CD4-positive, CD25-positive, alpha-beta regulatory T cell (primary cell): ENCODE measurements around the gene RASSF1. TPM values are rescaled to one million over a fixed set of nuclear protein-coding genes. Genes with fewer than 3 reads are reported as not detected.

Experiments used
- ATAC-seq, 2 donors: fragments of 150-1000 bp; cut with Tn5 transposase; one replicate each; pipeline ENCODE4 v1.10.0; 2021; ENCODE audit warnings: low read depth in 2 of 2, moderate number of reproducible peaks in 2 of 2, moderate library complexity in 1 of 2
- DNase-seq, 3 donors: peaks; one replicate each; pipeline versions ENCODE4 v3.0.0 to v3.0.0-alpha.2; 2012 to 2022; ENCODE audit warnings: mixed read lengths in 1 of 3
- H3K27ac ChIP-seq: one replicate; pipeline ENCODE4 v1.7.0; 2013; ENCODE audit warnings: mild to moderate bottlenecking, low read length; ENCODE audit not compliant: insufficient read depth, poor library complexity, severe bottlenecking
- H3K27me3 ChIP-seq: one replicate; pipeline ENCODE4 v1.7.0; 2013; ENCODE audit warnings: low read length; ENCODE audit not compliant: control insufficient read depth, insufficient read depth
- H3K36me3 ChIP-seq: one replicate; pipeline ENCODE4 v1.7.0; 2013; ENCODE audit warnings: mild to moderate bottlenecking, low read length, moderate library complexity; ENCODE audit not compliant: control insufficient read depth, insufficient read depth
- H3K4me1 ChIP-seq: 2 replicates; pipeline ENCODE4 v1.7.0; 2013; ENCODE audit warnings: mild to moderate bottlenecking, low read length; ENCODE audit not compliant: insufficient read depth, control insufficient read depth, poor library complexity, severe bottlenecking
- H3K4me3 ChIP-seq: one replicate; pipeline ENCODE4 v1.7.0; 2013; ENCODE audit warnings: low read depth, mild to moderate bottlenecking, low read length, moderate library complexity
- H3K9me3 ChIP-seq, 2 experiments: 1 replicate in 1 of 2; 2 replicates in 1 of 2; pipeline ENCODE4 v1.7.0; 2013; ENCODE audit warnings: low read length in 2 of 2, mild to moderate bottlenecking in 1 of 2, moderate library complexity in 1 of 2; ENCODE audit not compliant: control insufficient read depth in 2 of 2
- H3K27ac Mint-ChIP-seq, 3 donors: one replicate each; pipeline ENCODE4 v1.8.0; 2020 to 2022; ENCODE audit warnings: mild to moderate bottlenecking in 3 of 3, mixed read lengths in 3 of 3, moderate library complexity in 2 of 3
- H3K27me3 Mint-ChIP-seq: one replicate; pipeline ENCODE4 v1.8.0; 2022; ENCODE audit warnings: mild to moderate bottlenecking, mixed read lengths
- H3K36me3 Mint-ChIP-seq: one replicate; pipeline ENCODE4 v1.8.0; 2020; ENCODE audit warnings: mixed read lengths
- H3K4me1 Mint-ChIP-seq, 4 donors: one replicate each; pipeline ENCODE4 v1.8.0; 2020 to 2022; ENCODE audit warnings: mixed read lengths in 4 of 4, mild to moderate bottlenecking in 1 of 4
- H3K4me3 Mint-ChIP-seq, 4 donors: one replicate each; pipeline ENCODE4 v1.8.0; 2020 to 2022; ENCODE audit warnings: mild to moderate bottlenecking in 4 of 4, mixed read lengths in 4 of 4, moderate library complexity in 3 of 4
- H3K9me3 Mint-ChIP-seq, 7 donors: one replicate each; pipeline ENCODE4 v1.8.0; 2020 to 2022; ENCODE audit warnings: mixed read lengths in 7 of 7, mild to moderate bottlenecking in 3 of 7, moderate library complexity in 2 of 7
- polyA plus RNA-seq, 4 donors: library from polyadenylated mRNA; unstranded; fragments of 300-500 nt; fragmentation: Illumina TruSeq; gene quantifications; one replicate each; pipeline ENCODE4 v1.2.3, GENCODE V29; 2021
- total RNA-seq: library from RNA; stranded (reverse); gene quantifications from one replicate; pipeline ENCODE4 v1.2.3, GENCODE V29; 2022

The RASSF1 gene
- total and polyA plus RNA-seq, 5 donors from 2014 or later, result 48.4 to 76.0 (median 57.1) TPM

DNA sequence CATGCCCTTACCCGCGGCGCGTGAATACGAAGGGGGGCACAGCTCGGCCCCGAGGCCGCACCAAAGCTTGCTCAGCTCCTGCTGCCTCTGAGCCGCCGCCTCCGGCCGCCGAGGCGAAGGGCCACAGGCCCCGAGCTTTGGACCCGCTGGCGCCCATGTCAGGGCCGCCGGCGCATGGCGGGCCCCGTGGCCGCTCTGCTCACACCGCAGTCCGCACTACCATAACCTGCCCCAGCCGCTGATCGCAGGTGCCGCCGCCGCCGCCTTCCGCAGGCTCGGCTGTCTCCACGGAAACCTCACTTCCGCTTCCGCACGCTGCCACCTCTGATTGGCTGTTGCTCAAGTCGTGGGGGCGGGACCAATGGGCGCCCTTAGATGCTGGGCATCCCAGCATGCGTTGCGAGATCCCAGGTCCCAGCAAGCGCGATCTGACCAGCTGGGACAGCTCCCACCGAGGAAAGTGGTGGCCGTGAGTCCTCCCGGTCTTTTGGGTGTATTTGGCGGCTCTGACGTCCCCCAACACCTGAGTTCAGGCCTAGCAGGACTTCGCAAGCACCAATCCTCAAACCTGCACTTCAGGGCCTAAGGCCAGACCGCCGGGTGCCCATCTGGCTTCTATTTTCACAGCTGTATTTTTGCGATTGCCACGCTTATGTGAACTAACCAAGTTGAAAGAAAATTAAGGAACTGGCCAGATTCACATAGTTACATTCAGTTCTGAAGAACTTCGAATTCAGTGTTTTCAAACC lies 12.5 kb downstream of the RASSF1 start, which contains the start of gene TUSC2:
TUSC2 (minus strand) TSS at position 281 of the 749 bp plus-strand sequence; CDS start at position 157, 124 bp downstream.
- DNase-seq (peak; percentile 94 to 98 (median 94)), ATAC-seq (peak; percentile 93 to 94)
- Histone ChIP-seq H3K4me1 (peaks cover 18% of the 10 kb centered on the region), H3K4me3 (peak within 1 kb of the TSS; percentile 69), H3K9me3 (no peaks in the 10 kb centered on the region), H3K36me3 (peaks cover 39% of the 10 kb centered on the region), H3K27me3 (no peaks in the 10 kb centered on the region), H3K27ac (peak within 1 kb of the TSS; percentile 85)
- H3K9me3 Mint-ChIP-seq, result no peaks in the 10 kb centered on the region
- peak within 1 kb of the TSS; percentile 86 to 95 (median 95) for H3K27ac Mint-ChIP-seq
- H3K36me3 Mint-ChIP-seq, result peaks cover 10% of the 10 kb centered on the region
- H3K4me1 Mint-ChIP-seq, result peaks cover 2 to 44% (median 11%) of the 10 kb centered on the region in 4 donors
- no peaks in the 10 kb centered on the region for H3K27me3 Mint-ChIP-seq
- peak within 1 kb of the TSS; percentile 92 to 96 (median 94) for H3K4me3 Mint-ChIP-seq

DNA sequence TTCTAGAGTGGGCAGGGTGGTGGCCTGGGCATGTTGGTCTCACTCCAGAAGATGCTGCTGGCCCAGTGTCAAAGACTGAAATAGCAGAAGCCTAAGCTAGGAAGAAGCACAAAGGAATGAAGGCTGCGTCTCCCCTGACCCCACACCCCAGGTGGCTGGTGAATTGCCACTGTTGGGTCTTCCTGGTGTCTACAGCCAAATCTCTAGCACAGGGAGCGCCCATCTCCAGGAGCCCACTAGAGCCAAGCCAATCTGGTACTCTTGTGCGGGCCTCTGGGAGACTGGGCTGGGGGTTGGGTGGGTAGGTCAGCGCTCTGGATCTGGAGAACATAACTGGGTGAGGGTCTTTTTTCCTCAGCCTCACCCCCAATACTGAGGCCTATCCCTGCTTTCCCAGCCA lies 13.5 kb downstream of the RASSF1 start:
- Histone ChIP-seq H3K27ac (peak overlapping the region; percentile 85), H3K36me3 (peaks cover 35% of the 10 kb centered on the region), H3K27me3 (no peaks in the 10 kb centered on the region), H3K9me3 (no peaks in the 10 kb centered on the region), H3K4me1 (peaks cover 22% of the 10 kb centered on the region), H3K4me3 (peak overlapping the region; percentile 58)
- Mint-ChIP-seq H3K27me3 (no peaks in the 10 kb centered on the region), H3K4me1 (peaks cover 2 to 41% (median 11%) of the 10 kb centered on the region in 4 donors), H3K4me3 (peak overlapping the region; percentile 91 to 96 (median 93)), H3K27ac (peak overlapping the region in 2 of 3 donors; percentile 51 to 95), H3K36me3 (peaks cover 10% of the 10 kb centered on the region), H3K9me3 (no peaks in the 10 kb centered on the region)
- ATAC-seq (no peak), DNase-seq (no peak)

DNA sequence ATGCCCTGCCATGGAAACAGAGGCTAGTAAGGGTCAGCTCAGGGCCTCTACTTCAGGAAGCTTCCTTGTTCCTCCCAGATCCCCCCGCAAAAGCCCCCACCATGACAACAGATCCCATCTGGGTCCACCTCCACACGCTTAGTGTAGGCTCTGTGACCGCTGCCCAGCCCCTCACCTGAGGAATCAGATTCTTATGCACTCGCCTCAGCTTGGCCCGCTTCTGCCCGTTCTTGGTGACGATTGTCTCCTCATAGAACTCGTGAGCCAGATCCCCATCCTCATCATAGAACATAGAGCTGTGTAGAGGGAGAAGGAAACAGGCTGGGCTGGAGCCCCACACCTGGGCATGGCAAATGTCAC lies 14.5 kb downstream of the RASSF1 start:
- H3K9me3 Mint-ChIP-seq, result no peaks in the 10 kb centered on the region
- Histone ChIP-seq H3K36me3 (peaks cover 26% of the 10 kb centered on the region), H3K4me3 (no peak overlapping the region), H3K4me1 (peaks cover 29% of the 10 kb centered on the region), H3K27ac (no peak overlapping the region), H3K27me3 (no peaks in the 10 kb centered on the region), H3K9me3 (no peaks in the 10 kb centered on the region)
- H3K4me1 Mint-ChIP-seq, result peaks cover 2 to 40% (median 11%) of the 10 kb centered on the region in 4 donors
- H3K27me3 Mint-ChIP-seq, result no peaks in the 10 kb centered on the region
- no peak overlapping the region for H3K27ac Mint-ChIP-seq
- peaks cover 8% of the 10 kb centered on the region for H3K36me3 Mint-ChIP-seq
- DNase-seq (no peak), ATAC-seq (no peak)
- H3K4me3 Mint-ChIP-seq, result peak overlapping the region; percentile 91 to 96 (median 93)

DNA sequence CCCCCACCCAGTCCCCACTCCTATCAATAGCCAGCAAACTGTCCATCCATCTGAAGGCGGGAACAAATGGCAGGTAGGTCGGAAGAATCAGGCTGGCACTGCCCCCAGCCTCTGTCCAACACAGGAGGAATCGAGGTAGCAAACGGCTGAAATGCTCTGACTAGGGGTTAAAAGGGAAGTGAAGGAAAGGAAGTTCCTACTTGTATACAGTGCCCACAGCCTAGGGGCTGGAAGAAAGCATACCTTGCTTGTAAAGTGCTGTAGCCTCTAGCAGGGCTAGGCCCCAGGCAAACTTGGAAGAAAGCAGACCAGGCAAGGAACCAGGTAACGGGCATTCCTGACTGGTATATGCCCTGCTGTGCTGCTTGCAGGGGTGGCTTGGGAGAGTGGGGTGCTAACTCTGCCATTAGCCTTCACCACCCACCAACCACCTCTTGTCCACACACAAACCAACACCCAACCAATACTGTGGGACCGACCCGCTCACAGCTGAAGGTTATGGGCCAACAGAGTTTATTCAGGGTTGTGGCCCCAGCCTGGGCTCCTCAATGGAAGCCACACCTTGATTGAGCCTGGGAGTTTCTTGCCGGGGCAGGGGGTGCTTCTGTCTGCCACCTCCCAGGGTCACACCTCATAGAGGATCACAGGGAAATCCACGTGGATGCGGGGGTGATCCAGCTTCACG lies 15.0 kb downstream of the RASSF1 start:
- DNase-seq (no peak), ATAC-seq (no peak)
- H3K4me3 Mint-ChIP-seq, result peak overlapping the region; percentile 77 to 96 (median 93)
- Histone ChIP-seq H3K4me3 (no peak overlapping the region), H3K27me3 (no peaks in the 10 kb centered on the region), H3K4me1 (peaks cover 31% of the 10 kb centered on the region), H3K9me3 (no peaks in the 10 kb centered on the region), H3K36me3 (peaks cover 21% of the 10 kb centered on the region), H3K27ac (no peak overlapping the region)
- H3K27ac Mint-ChIP-seq, result no peak overlapping the region
- H3K36me3 Mint-ChIP-seq, result peaks cover 6% of the 10 kb centered on the region
- no peaks in the 10 kb centered on the region for H3K27me3 Mint-ChIP-seq
- H3K9me3 Mint-ChIP-seq, result no peaks in the 10 kb centered on the region
- peaks cover 2 to 40% (median 11%) of the 10 kb centered on the region in 4 donors for H3K4me1 Mint-ChIP-seq

DNA sequence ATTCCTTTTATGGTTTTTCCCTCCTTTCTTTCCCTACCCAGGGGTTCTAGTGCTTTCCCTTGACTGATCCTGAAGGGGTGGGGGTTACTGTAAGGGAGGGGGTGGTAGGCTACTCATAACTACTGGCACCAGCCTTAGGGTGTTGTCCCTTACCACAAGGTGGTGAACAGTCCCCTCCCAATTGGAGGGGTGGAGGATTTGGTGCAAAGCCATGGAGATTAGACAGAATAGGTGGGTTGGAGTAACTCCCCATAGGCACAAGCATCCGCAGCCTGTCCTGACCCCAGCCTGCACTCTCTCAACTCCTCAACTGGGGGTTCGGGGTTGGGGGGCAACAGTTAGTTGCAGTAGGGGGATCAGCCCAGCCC lies 15.5 kb downstream of the RASSF1 start:
- peak overlapping the region in 3 of 4 donors; percentile 37 to 94 (median 80) for H3K4me3 Mint-ChIP-seq

DNA sequence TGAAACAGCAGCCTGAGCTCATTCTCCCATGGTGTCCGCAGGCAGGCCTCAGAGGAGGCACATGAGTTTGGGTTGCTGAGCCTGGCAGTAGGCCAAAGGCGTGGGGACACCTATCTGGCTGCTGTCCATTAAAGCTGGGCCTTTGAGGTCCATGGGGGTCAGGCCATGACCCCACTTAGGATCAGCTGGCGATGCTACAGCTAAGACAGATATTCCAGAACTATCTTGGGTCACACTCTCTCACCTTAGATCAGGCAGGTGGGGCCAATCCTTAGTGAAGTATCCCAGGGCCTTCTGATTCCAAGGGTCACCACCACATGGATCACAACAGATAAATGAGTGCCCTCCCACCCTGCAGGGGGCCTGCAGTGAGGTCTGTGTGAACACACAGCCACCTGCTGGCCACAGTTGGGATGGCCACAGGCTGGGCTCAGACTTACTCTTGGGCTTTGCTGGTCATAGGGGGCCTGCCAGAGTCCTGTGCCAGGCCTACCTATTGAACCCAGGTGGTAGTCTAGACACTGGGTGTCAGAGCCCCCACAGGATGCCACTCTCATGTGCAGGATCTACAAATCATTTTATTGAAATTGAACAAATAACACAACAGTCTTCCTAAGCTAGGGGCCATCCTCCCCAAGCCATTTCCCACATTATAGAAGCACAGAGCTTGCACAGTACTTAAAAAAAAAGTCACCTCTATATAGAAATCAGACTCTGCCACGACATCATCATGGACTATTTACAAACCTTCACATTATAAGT lies 16.1 kb downstream of the RASSF1 start:
- DNase-seq (peak; percentile 46 to 64 (median 46)), ATAC-seq (no peak)
- peaks cover 42% of the 10 kb centered on the region for H3K4me1 ChIP-seq
- peaks cover 6% of the 10 kb centered on the region for H3K36me3 Mint-ChIP-seq
- no peaks in the 10 kb centered on the region for H3K9me3 Mint-ChIP-seq
- peaks cover 5 to 51% (median 14%) of the 10 kb centered on the region in 4 donors for H3K4me1 Mint-ChIP-seq
- no peak overlapping the region for H3K27ac ChIP-seq
- no peak overlapping the region for H3K4me3 ChIP-seq
- H3K27me3 Mint-ChIP-seq, result no peaks in the 10 kb centered on the region
- H3K4me3 Mint-ChIP-seq, result peak overlapping the region in 3 of 4 donors; percentile 11 to 94 (median 80)
- peak overlapping the region; percentile 43 to 83 (median 58) for H3K27ac Mint-ChIP-seq
- no peaks in the 10 kb centered on the region for H3K9me3 ChIP-seq
- H3K27me3 ChIP-seq, result no peaks in the 10 kb centered on the region
- H3K36me3 ChIP-seq, result peaks cover 10% of the 10 kb centered on the region

More for the DNA sequence above, 15.5 kb downstream of the RASSF1 start:
- no peak for DNase-seq
- H3K27me3 Mint-ChIP-seq, result no peaks in the 10 kb centered on the region
- Histone ChIP-seq H3K9me3 (no peaks in the 10 kb centered on the region), H3K27me3 (no peaks in the 10 kb centered on the region), H3K4me3 (no peak overlapping the region), H3K4me1 (peaks cover 37% of the 10 kb centered on the region), H3K27ac (no peak overlapping the region), H3K36me3 (peaks cover 16% of the 10 kb centered on the region)
- peak overlapping the region in 2 of 3 donors; percentile 49 to 83 for H3K27ac Mint-ChIP-seq
- peaks cover 2 to 45% (median 11%) of the 10 kb centered on the region in 4 donors for H3K4me1 Mint-ChIP-seq
- H3K36me3 Mint-ChIP-seq, result peaks cover 6% of the 10 kb centered on the region
- no peak for ATAC-seq
- H3K9me3 Mint-ChIP-seq, result no peaks in the 10 kb centered on the region

DNA sequence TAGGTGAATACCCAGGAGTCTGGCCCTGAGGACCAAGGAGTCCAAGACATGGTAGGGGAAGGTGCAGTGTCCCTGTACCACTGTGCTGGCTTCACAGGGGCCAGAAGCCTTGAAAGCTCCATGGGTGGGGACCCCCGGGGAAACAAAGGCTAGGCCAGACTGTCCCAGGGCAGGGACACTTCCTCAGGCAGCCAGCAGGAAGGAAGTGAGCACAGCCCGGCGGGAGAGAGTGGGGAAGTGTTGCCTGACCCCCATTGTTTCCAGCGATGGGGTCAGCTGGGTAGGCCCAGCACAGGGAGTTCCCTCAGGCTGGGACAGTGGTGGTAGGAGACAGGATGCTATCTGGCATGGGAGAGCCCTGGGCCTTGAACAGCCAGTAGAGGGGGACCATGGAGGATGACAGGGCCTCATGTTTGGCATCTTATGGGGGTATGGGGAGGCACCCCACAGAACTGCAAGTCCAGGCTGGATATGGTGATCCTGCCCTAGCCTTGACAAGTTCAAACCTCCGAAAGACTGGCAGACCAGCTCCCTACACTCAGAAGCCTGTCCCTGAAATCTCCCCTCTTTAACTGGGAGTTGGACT lies 16.9 kb downstream of the RASSF1 start:
- Mint-ChIP-seq H3K27ac (peak overlapping the region; percentile 58 to 83 (median 71)), H3K4me3 (peak overlapping the region; percentile 38 to 94 (median 71)), H3K9me3 (no peaks in the 10 kb centered on the region), H3K27me3 (no peaks in the 10 kb centered on the region), H3K36me3 (peaks cover 6% of the 10 kb centered on the region), H3K4me1 (peaks cover 5 to 55% (median 16%) of the 10 kb centered on the region in 4 donors)
- Histone ChIP-seq H3K27ac (no peak overlapping the region), H3K27me3 (no peaks in the 10 kb centered on the region), H3K4me3 (no peak overlapping the region), H3K4me1 (peaks cover 42% of the 10 kb centered on the region), H3K9me3 (no peaks in the 10 kb centered on the region), H3K36me3 (peaks cover 10% of the 10 kb centered on the region)
- no peak for ATAC-seq
- DNase-seq, result no peak
